ENCODE measurements around the gene REXO4.
A peak's percentile ranks its signal among the peaks of the same experiment; 100 is the strongest.

The REXO4 gene

DNA sequence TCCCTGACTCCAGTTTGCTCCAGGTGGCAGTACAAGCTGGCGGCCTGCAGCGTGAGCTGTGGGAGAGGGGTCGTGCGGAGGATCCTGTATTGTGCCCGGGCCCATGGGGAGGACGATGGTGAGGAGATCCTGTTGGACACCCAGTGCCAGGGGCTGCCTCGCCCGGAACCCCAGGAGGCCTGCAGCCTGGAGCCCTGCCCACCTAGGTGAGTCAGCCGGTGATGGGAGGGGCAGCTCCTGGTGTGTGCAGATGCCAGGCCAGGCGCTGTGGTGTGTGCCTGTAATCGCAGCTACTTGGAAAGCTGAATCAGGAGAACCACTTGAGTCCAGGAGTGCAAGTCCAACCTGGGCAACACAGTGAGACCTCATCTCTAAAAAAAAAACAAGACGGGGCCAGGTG lies 31.9 kb upstream of the REXO4 start:
- peak in 1 of 2 experiments; percentile 24 for DNase-seq

DNA sequence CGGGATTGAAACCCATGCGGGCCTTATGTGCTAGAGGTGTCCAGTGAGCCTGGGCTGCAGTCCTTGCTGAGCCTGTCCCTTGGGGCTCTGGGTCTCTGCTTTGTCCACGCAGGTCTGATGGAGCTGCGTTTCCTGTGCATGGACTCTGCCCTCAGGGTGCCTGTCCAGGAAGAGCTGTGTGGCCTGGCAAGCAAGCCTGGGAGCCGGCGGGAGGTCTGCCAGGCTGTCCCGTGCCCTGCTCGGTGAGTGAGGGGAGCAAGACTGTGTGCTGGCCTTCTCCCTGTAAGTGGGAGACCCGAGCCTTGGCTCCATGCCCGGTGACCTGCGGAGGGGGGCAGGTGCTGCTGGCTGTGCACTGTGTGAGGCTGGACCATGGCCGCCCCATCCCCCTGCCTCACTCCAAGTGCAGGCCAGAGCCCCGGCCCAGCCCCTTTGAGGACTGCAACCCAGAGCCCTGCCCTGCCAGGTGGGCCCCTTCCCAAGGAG lies 30.7 kb upstream of the REXO4 start:
- no peak for DNase-seq

DNA sequence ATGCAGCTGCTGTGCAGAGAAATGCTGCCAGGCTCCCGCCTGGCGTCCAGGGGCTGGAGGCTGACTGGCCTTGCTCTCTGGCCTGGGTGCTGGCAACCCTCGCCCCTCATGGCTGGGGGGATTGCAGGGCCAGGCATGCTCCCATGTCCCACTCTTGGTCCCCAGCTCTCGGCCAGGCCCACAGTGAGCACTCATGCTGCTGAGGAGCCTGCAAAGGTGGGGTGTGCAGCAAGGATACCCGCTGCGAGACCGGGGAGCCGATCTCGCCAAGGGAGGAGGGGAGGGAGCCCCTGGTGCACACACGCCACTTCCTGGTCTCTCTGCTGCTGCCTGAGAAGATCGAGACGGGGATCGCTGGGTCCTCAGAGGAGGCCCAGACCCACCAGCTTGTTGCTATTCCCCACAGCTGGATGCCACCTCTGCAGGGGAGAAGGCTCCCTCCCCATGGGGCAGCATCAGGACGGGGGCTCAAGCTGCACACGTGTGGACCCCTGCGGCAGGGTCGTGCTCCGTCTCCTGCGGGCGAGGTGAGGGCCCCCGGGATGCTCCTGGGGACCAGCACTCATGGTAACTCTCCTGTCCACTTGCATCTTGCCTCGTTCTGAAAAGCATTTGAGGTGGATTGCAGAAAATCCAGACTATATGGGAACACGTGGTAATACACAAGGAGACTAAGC lies 27.6 kb upstream of the REXO4 start:
- no peak for DNase-seq

DNA sequence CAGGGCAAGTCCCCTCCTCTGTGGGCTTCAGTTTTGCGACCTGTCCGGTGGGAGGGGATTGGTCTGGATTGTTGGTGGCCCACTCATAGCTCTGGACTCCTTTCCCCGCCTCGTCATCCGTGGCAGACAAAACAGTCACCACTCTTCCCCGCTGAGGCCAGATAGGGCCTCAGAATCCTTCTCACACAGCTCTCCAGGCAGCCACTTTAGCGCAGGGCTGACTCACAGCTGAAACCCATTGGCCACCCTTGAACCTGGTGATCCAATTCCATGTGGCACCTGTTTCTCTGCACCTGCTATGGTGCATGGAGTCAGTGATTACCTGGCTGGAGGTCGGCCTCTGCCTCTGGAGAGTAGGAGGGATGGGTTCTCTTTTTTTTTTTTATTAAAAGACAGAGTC lies 26.2 kb upstream of the REXO4 start:
- peak in 1 of 2 experiments; percentile 10 for DNase-seq

GRCh38 chr9:133443248-133443647 lies 25.4 kb upstream of the REXO4 start:
- no peak for DNase-seq

GRCh38 chr9:133441571-133441970 lies 23.8 kb upstream of the REXO4 start:
- no peak for DNase-seq

GRCh38 chr9:133440874-133441273 lies 23.1 kb upstream of the REXO4 start:
- no peak for DNase-seq

- DNase-seq = no peak
These were observed 21.5 kb upstream of the REXO4 start for GRCh38 chr9:133439337-133439736.

DNA sequence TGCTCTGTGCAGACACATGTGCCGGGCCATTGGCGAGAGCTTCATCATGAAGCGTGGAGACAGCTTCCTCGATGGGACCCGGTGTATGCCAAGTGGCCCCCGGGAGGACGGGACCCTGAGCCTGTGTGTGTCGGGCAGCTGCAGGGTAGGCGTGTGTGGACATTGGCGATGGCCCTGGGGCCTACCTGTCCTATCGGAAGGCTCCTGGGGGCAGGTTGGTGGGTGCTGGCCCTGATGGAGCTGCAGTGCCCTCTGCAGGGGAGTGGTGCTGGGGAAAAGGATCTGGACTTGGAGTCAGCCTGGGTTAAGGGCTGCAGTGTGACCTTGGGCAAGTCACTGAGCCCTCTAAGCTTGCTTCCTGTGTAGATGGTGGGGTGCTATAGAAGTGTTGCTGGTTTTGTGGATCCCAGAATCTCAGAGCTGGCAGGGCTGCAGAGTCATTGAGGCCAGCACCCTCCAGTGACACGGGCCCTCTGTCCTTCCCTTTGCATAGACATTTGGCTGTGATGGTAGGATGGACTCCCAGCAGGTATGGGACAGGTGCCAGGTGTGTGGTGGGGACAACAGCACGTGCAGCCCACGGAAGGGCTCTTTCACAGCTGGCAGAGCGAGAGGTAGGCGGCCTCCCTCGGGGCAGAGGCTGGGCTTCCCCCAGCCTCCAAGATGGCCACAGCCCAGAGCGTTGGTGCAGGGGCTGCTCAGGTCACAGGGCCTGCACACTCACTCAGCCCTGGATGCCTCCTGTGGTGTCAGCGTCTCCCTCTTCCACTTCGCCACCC lies 20.1 kb upstream of the REXO4 start:
- no peak for DNase-seq

GRCh38 chr9:133436681-133437080 lies 18.9 kb upstream of the REXO4 start:
- no peak for DNase-seq

DNA sequence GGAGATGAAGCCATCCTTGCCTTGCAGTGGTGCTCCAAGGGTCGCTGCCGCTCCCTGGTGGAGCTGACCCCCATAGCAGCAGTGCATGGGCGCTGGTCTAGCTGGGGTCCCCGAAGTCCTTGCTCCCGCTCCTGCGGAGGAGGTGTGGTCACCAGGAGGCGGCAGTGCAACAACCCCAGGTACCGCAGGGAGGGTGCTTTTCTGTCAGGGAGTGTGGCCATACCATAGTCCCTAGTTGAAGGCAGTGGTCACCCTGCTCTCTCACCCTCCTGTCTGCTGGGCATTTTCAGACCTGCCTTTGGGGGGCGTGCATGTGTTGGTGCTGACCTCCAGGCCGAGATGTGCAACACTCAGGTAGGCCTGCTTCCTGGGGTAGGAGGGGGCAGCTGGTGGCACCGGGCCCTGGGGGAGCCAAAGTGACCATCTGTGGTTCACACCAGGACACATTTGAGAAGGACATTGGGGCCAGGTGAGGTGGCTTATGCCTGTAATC lies 15.6 kb upstream of the REXO4 start:
- DNase-seq = no peak

DNA sequence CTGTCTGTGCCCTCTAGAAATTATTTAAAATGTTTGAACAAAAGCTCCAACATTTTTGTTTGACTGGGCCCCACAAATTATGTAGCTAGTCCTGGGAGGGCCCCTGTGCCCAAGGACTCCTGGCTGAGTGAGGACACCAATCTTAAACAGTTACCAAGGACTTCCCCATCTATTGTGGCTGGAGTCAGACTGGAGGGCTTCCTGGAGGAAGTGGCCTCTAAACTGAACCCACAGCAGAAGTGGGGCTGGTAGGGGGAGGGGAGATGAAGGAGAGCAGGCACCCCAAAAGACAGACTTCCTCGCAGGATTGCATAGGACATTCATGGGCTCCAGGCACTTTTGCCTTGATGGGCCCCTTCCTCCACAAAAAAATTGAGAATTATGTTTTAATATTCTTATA lies 12.4 kb upstream of the REXO4 start:
- no peak for DNase-seq

GRCh38 chr9:133429641-133430161 lies 11.9 kb upstream of the REXO4 start:
- no peak for DNase-seq

DNA sequence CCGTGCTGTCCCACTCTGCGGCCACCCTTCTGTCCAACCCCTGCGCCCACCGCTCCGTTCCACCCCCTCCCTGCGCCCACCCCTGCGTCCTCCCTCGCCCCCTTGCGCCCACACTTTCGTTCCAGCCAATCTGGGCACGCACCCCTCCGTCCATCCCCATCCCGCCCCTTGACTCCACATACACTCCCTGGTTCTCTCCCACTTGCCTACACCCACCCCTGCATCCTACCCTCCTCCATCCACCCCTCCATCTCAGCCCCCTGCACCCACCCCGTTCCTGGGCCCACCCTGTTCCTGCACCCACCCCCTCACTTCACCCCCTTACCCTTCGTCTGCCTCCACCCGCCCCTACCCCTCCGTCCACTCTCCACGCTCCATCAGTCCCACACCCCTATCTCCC lies 11.4 kb upstream of the REXO4 start:
- no peak for DNase-seq

- peak; percentile 35 to 53 for DNase-seq
These were observed 10.8 kb upstream of the REXO4 start for GRCh38 chr9:133428617-133429101.

DNA sequence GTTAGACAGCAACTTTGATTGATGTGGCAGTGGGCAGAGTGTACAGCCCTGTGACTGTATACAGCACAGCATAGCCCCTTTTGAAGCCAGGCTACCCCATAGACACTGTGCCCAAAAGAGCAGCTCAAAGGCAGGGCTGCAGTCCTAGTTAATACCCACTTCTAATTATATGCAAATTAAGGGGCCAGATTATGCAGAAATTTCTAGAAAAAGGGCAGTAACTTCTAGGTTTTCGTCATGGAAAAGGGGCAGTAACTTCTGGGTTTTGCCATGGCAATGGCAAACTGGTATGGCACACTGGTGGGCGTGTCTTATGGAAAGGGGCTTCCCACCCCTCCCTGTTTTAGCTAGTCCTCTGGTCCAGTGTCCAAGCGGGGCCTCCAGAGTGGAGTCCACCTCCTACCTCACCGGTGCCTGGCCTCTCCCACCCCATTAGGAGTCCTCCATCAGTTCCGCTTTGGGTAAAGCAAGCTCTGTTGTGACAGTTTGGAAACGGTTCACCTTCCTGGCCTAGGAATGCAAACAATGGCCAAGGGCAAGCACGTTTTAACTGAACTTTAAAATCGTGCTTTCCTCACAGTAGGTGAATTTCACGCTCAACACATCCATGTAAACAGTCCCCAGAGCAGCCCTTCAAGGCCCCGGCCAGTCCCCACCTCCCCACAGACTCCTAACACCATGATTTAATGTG lies 10.0 kb upstream of the REXO4 start:
- no peak for DNase-seq

- no peak for DNase-seq
These were observed 8.2 kb upstream of the REXO4 start for GRCh38 chr9:133426011-133426410.

DNA sequence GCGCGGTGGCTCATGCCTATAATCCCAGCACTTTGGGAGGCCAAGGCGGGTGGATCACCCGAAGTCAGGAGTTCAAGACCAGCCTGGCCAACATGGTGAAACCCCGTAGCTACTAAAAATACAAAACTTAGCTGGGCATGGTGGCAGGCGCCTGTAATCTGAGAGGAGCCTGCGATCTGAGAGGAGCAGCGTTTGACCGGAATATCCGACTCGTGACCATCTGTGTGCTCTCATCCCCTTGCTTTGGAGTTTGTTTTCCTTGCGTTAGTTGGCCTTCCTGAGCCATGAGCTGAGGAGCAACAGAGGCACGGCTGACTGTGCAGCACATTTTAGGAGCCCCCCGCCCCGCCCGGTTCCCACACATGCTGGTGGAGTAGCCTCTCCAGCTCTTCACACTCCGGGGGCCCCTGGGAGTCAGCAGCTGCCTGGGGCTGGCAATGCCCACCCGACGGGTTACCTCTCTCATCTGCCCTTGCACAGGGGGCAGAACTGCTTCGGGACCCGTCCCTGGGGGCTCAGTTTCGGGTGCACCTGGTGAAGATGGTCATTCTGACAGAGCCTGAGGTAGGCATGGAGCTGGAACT lies 7.3 kb upstream of the REXO4 start:
- no peak for DNase-seq

- no peak for DNase-seq
These were observed 6.4 kb upstream of the REXO4 start for GRCh38 chr9:133424187-133424586.

- no peak for DNase-seq
These were observed 5.4 kb upstream of the REXO4 start for GRCh38 chr9:133423216-133423615.

DNA sequence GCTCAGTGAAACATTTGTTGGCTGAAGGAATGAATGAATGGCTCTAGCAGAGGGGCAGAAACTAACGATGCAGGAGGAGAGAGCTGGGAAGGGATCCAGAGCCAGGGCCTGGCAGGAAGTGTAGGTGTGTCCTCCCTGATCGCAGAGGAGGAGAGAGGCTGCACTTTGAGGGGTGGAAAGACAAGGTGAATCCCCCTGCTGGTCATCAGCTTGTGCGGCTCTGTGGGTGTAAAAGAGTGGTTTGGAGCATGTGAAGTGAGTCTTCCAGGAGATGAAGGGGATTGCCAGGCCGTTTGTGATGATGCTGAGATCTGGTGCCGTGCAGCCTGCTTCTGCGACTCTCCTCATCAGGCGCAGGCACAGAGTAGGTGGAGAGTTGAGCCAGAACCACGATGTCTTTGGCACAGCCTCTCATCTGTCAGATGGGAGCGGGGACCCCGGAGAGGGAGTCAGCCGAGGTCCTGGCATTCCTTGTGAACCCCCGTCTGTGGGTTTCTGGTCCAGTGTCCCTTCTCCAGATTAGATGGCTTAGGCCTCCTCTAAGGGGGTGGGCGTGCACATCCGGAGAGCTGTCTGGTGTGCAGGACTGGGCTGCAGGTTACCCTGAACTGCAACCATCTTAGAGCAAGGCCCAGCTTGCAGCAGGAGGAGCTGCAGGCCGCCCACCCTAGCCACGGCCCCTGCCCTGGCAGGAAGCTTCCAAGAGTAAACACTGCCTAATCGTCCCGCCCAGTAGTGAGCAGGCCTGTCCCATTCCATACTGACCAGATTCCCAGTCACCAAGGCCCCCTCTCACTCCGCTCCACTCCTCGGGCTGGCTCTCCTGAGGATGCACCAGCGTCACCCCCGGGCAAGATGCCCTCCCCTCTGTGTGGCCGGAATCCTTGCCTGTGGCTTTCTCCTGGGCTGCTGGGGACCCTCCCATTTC lies 4.1 kb upstream of the REXO4 start, which contains the start of gene ADAMTS13:
Gene ADAMTS13, plus strand, starts transcription at position 753 of the 928 bp plus-strand sequence. Its CDS starts 77 bp downstream, at position 830.
- no peak for DNase-seq

Measured in NCI-H2081 (cell line).